ENCODE data around the gene PRDM2. TPM values are rescaled to one million over a fixed set of nuclear protein-coding genes. Genes with fewer than 3 reads are reported as not detected.

Gene PRDM2
- polyA plus RNA-seq, 1 of the 3 experiments (the other 2 are of a cell fraction), result 7.2 TPM

DNA sequence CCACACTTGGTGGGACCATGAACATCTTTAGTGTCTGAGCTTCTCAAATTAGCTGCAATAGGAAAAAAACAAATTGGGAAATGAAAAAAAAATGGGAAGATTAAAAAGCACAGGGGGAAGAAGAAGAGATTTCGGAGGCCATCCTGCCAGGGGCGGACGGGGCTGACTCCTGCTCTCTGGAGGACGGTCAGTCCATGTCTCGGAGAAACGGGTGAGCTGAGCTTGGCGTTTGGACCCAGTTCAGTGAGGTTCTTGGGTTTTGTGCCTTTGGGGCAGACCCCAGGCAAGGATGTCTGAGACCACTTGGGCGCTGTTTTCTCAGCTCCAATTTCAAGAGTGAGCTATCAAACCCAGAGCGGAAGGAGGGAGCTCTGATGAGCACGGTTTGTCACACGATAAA, 123.9 kb downstream of the PRDM2 start (continued):
- TF ChIP-seq, protein P1, sequence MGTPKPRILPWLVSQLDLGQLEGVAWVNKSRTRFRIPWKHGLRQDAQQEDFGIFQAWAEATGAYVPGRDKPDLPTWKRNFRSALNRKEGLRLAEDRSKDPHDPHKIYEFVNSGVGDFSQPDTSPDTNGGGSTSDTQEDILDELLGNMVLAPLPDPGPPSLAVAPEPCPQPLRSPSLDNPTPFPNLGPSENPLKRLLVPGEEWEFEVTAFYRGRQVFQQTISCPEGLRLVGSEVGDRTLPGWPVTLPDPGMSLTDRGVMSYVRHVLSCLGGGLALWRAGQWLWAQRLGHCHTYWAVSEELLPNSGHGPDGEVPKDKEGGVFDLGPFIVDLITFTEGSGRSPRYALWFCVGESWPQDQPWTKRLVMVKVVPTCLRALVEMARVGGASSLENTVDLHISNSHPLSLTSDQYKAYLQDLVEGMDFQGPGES (IDR thresholded peaks at IDR 0.05; ENCODE audit: low read depth, low read length), result no peak
- no peak for TF ChIP-seq RAD21 (IDR thresholded peaks at IDR 0.05; ENCODE audit: low read length)
- no peak for TF ChIP-seq FOXM1 (IDR thresholded peaks at IDR 0.05; ENCODE audit: low read depth)
- no peak for TF ChIP-seq SMC3 (IDR thresholded peaks at IDR 0.05; ENCODE audit: low read depth, low read length)
- no peak for TF ChIP-seq FOXJ3 (CRISPR knock-in tag; IDR thresholded peaks at IDR 0.05)
- no peak for TF ChIP-seq GATA2 (CRISPR knock-in tag; IDR thresholded peaks at IDR 0.05)
- no peak for TF ChIP-seq RCOR1 (IDR thresholded peaks at IDR 0.05; ENCODE audit: low read length)
- no peak for TF ChIP-seq NRF1 (IDR thresholded peaks at IDR 0.05; ENCODE audit: low read depth, low read length)
- no peak for TF ChIP-seq MEF2A (IDR thresholded peaks at IDR 0.05; ENCODE audit: borderline replicate concordance, low read depth)
- no peak for TF ChIP-seq NFIC (IDR thresholded peaks at IDR 0.05; ENCODE audit: borderline replicate concordance)

DNA sequence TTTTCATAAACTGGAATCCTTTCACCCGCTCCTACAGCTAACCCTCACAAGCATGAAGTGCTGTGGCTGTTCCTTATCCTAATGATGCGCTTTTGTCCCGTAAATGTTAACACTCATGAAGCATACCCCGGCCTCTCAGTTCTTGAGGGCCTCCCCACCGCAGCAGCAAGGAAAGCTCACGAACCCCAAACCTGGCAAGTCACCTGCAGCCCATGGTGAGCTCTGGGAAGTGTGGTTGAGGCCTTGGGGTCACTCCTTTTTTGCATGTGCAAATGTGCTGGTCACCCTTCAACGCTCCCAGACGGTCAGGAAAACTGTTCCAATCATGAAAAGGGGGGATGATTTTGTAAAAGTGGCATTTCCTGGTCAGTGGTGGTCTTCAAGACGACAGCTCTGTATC, 124.6 kb downstream of the PRDM2 start:
- no peak overlapping the region for H2AFZ ChIP-seq (ENCODE audit: low read depth)
- H3K9me2 ChIP-seq, result no peaks in the 10 kb centered on the region
- TF ChIP-seq YY1 (IDR thresholded peaks at IDR 0.05; ENCODE audit: low read depth) (no peak), EZH2phosphoT487 (IDR thresholded peaks at IDR 0.05; ENCODE audit: borderline replicate concordance, low read depth) (no peak), RAD21 (IDR thresholded peaks at IDR 0.05; ENCODE audit: low read length) (no peak), SMC3 (IDR thresholded peaks at IDR 0.05; ENCODE audit: low read depth, low read length) (no peak), GATA2 (CRISPR knock-in tag; IDR thresholded peaks at IDR 0.05) (no peak), TAF1 (IDR thresholded peaks at IDR 0.05; ENCODE audit: borderline replicate concordance, low read depth, low read length) (no peak), FOXM1 (IDR thresholded peaks at IDR 0.05; ENCODE audit: low read depth) (no peak), TCF12 (IDR thresholded peaks at IDR 0.05) (no peak), EP300 (IDR thresholded peaks at IDR 0.05; ENCODE audit: borderline replicate concordance in 1 of 2, low read depth in 1 of 2, low read length in 1 of 2) (no peak), RFX5 (IDR thresholded peaks at IDR 0.05; ENCODE audit: low read length) (no peak)
- H3K9ac ChIP-seq, result no peak overlapping the region
- ChIA-PET POLR2A (no interaction called here), CTCF (interaction anchor here (1.7 kb wide), 1 partner anchor 158 kb away, joined by 5 read pairs; no protein-coding TSS in a partner anchor)
- H3K9me3 ChIP-seq, result no peaks in the 10 kb centered on the region
- no peaks in the 10 kb centered on the region; a peak in 1 of 4 replicates for H3K4me1 ChIP-seq (ENCODE audit: control insufficient read depth in 1 of 2, insufficient read depth in 2 of 2, low read depth in 1 of 2, low read length in 1 of 2)
- H3K4me3 ChIP-seq (ENCODE audit: low read depth in 2 of 2, low read length in 1 of 2), result no peak overlapping the region
- H3K27me3 ChIP-seq (ENCODE audit: insufficient read depth), result no peaks in the 10 kb centered on the region
- H3K36me3 ChIP-seq (replicated peaks in 1 of 2; ENCODE audit: control insufficient read depth in 1 of 2, insufficient read depth in 2 of 2, low read length in 1 of 2), result no peaks in the 10 kb centered on the region
- DNase-seq, result no peak
- WGBS (ENCODE audit: low lambda C conversion rate), result 77% methylated on average over 9 of the region's 9 CpGs
- H4K20me1 ChIP-seq (ENCODE audit: insufficient read depth), result no peaks in the 10 kb centered on the region
- H3K27ac ChIP-seq (ENCODE audit: low read depth in 2 of 2, low read length in 1 of 2), result no peak overlapping the region
- no peak overlapping the region for H3K4me2 ChIP-seq
- no peaks in the 10 kb centered on the region for H3K79me2 ChIP-seq (ENCODE audit: insufficient read depth)
- H3F3A ChIP-seq (replicated peaks; ENCODE audit: insufficient read depth), result no peaks in the 10 kb centered on the region

DNA sequence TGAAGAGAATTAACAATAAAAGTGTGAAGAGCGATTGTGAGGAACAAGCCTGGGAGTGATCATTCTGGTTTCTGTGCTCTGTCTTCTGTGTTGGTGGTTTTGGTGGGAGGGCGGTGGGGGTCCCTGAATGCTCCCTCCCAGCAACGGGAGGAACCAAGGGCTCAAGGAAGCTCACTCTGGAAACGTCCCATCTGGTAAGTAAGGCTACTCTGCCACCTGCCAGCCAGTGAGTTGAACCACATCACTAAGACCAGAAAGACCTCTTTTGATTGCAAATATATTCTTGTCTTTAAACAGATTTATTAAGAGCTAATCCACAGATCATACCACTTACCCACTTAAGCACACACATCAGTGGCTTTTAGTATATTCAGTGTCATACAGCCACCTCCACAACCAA, 125.0 kb downstream of the PRDM2 start:
- ChIA-PET POLR2A (no interaction called here), CTCF (interaction anchor here (1.7 kb wide), 1 partner anchor 158 kb away, joined by 5 read pairs; no protein-coding TSS in a partner anchor)
- Histone ChIP-seq H3K9ac (no peak overlapping the region), H3K27me3 (ENCODE audit: insufficient read depth) (no peaks in the 10 kb centered on the region), H4K20me1 (ENCODE audit: insufficient read depth) (no peaks in the 10 kb centered on the region), H2AFZ (ENCODE audit: low read depth) (no peak overlapping the region), H3K27ac (ENCODE audit: low read depth in 2 of 2, low read length in 1 of 2) (no peak overlapping the region), H3K79me2 (ENCODE audit: insufficient read depth) (no peaks in the 10 kb centered on the region), H3K9me3 (no peaks in the 10 kb centered on the region), H3K36me3 (replicated peaks in 1 of 2; ENCODE audit: control insufficient read depth in 1 of 2, insufficient read depth in 2 of 2, low read length in 1 of 2) (no peaks in the 10 kb centered on the region), H3K4me2 (no peak overlapping the region), H3K9me2 (no peaks in the 10 kb centered on the region), H3F3A (replicated peaks; ENCODE audit: insufficient read depth) (no peaks in the 10 kb centered on the region), H3K4me3 (ENCODE audit: low read depth in 2 of 2, low read length in 1 of 2) (no peak overlapping the region), H3K4me1 (ENCODE audit: control insufficient read depth in 1 of 2, insufficient read depth in 2 of 2, low read depth in 1 of 2, low read length in 1 of 2) (no peaks in the 10 kb centered on the region; a peak in 1 of 4 replicates)
- DNase-seq, result peak; percentile 5
- TF ChIP-seq, protein P2, sequence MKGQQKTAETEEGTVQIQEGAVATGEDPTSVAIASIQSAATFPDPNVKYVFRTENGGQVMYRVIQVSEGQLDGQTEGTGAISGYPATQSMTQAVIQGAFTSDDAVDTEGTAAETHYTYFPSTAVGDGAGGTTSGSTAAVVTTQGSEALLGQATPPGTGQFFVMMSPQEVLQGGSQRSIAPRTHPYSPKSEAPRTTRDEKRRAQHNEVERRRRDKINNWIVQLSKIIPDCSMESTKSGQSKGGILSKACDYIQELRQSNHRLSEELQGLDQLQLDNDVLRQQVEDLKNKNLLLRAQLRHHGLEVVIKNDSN (IDR thresholded peaks at IDR 0.05; ENCODE audit: borderline replicate concordance, low read depth), result no peak
- TF ChIP-seq, protein P3, sequence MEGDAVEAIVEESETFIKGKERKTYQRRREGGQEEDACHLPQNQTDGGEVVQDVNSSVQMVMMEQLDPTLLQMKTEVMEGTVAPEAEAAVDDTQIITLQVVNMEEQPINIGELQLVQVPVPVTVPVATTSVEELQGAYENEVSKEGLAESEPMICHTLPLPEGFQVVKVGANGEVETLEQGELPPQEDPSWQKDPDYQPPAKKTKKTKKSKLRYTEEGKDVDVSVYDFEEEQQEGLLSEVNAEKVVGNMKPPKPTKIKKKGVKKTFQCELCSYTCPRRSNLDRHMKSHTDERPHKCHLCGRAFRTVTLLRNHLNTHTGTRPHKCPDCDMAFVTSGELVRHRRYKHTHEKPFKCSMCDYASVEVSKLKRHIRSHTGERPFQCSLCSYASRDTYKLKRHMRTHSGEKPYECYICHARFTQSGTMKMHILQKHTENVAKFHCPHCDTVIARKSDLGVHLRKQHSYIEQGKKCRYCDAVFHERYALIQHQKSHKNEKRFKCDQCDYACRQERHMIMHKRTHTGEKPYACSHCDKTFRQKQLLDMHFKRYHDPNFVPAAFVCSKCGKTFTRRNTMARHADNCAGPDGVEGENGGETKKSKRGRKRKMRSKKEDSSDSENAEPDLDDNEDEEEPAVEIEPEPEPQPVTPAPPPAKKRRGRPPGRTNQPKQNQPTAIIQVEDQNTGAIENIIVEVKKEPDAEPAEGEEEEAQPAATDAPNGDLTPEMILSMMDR (IDR thresholded peaks at IDR 0.05), result peak; percentile 26
- TF ChIP-seq RAD21 (IDR thresholded peaks at IDR 0.05; ENCODE audit: low read length) (peak; percentile 42), SMC3 (IDR thresholded peaks at IDR 0.05; ENCODE audit: low read depth, low read length) (peak; percentile 21; the same call in 1 of the 2 replicates)
- WGBS (ENCODE audit: low lambda C conversion rate), result 68% methylated on average over 4 of the region's 4 CpGs
